Measurements from ENCODE around the gene ANKRD13C. TPM values are rescaled to one million over a fixed set of nuclear protein-coding genes. Genes with fewer than 3 reads are reported as not detected.

The ANKRD13C gene
- total RNA-seq, 1 experiment from 2014 or later = 14.4 TPM

DNA sequence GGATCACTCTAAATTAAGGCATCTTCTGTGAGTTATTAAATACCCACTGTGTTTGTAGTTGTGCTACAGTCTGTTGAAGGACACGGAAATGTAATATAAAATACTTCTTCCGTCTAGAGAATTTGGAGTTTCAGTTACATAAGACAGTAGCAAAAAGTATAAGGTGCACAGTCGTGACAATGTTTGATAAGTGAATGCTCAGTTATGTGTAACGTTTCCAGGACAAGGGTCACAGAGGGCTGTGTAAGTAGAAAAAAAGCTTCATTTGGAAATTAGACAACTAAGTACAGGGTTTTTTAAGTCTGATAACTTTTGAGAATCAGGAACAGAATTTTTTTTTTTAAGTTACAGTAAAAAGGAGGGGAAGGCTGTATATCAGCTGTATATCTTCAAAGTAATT, 105.8 kb downstream of the ANKRD13C start:
- BruUV-seq (replicated peaks) = no TSS peak
- Histone ChIP-seq H3K9me3 (no peaks in the 10 kb centered on the region), H3K4me1 (no peaks in the 10 kb centered on the region), H3K36me3 (ENCODE audit: control insufficient read depth, insufficient read depth, low read length) (no peaks in the 10 kb centered on the region), H3K27me3 (replicated peaks; ENCODE audit: control insufficient read depth, insufficient read depth, low read length) (no peaks in the 10 kb centered on the region), H3K4me3 (ENCODE audit: low read depth, low read length) (no peak overlapping the region)
- TF ChIP-seq, protein P1, sequence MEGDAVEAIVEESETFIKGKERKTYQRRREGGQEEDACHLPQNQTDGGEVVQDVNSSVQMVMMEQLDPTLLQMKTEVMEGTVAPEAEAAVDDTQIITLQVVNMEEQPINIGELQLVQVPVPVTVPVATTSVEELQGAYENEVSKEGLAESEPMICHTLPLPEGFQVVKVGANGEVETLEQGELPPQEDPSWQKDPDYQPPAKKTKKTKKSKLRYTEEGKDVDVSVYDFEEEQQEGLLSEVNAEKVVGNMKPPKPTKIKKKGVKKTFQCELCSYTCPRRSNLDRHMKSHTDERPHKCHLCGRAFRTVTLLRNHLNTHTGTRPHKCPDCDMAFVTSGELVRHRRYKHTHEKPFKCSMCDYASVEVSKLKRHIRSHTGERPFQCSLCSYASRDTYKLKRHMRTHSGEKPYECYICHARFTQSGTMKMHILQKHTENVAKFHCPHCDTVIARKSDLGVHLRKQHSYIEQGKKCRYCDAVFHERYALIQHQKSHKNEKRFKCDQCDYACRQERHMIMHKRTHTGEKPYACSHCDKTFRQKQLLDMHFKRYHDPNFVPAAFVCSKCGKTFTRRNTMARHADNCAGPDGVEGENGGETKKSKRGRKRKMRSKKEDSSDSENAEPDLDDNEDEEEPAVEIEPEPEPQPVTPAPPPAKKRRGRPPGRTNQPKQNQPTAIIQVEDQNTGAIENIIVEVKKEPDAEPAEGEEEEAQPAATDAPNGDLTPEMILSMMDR (IDR thresholded peaks at IDR 0.05; ENCODE audit: insufficient read depth in 1 of 2, low read depth in 1 of 2, low read length in 1 of 2, severe bottlenecking in 1 of 2, unreplicated experiment in 1 of 2) = no peak
- Mint-ChIP-seq H3K36me3 (ENCODE audit: insufficient read depth, unreplicated experiment) (peaks cover 62% of the 10 kb centered on the region), H3K4me3 (ENCODE audit: unreplicated experiment) (no peak overlapping the region), H3K9me3 (ENCODE audit: unreplicated experiment) (no peaks in the 10 kb centered on the region), H3K4me1 (ENCODE audit: low read depth, unreplicated experiment) (peaks cover 9% of the 10 kb centered on the region), H3K27ac (ENCODE audit: unreplicated experiment) (no peak overlapping the region), H3K27me3 (ENCODE audit: insufficient read depth, unreplicated experiment) (no peaks in the 10 kb centered on the region)
- ChIA-PET POLR2A (no interaction called here), CTCF (no interaction called here)
- DNase-seq = no peak
- intact Hi-C loops (cut with micrococcal nuclease; ENCODE audit: unreplicated experiment) = no loop called here

DNA sequence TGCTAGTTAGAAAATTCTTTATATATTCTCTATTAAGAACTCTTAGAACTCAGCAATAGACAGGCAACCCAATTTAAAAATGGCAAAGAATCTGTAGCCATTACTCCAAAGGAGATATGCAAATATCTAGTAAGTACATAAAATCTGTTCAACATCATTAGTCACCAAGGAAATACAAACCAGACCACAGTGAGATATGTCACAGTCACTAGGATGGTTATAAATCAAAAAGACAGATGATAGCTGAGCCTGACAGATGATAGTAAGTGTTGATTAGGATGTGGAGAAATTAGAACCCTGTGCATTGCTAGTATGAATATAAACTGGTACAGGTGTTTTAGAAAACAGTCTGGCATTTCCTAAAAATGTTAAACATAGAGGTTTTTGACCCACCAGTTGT, 106.8 kb downstream of the ANKRD13C start:
- Mint-ChIP-seq H3K27ac (ENCODE audit: unreplicated experiment) (no peak overlapping the region), H3K36me3 (ENCODE audit: insufficient read depth, unreplicated experiment) (peaks cover 72% of the 10 kb centered on the region), H3K4me1 (ENCODE audit: low read depth, unreplicated experiment) (peaks cover 9% of the 10 kb centered on the region), H3K27me3 (ENCODE audit: insufficient read depth, unreplicated experiment) (no peaks in the 10 kb centered on the region), H3K4me3 (ENCODE audit: unreplicated experiment) (no peak overlapping the region), H3K9me3 (ENCODE audit: unreplicated experiment) (no peaks in the 10 kb centered on the region)
- Histone ChIP-seq H3K27me3 (replicated peaks; ENCODE audit: control insufficient read depth, insufficient read depth, low read length) (no peaks in the 10 kb centered on the region), H3K4me1 (no peaks in the 10 kb centered on the region), H3K9me3 (no peaks in the 10 kb centered on the region), H3K4me3 (ENCODE audit: low read depth, low read length) (no peak overlapping the region), H3K36me3 (ENCODE audit: control insufficient read depth, insufficient read depth, low read length) (no peaks in the 10 kb centered on the region)
- no TSS peak for BruUV-seq (replicated peaks)
- POLR2A ChIA-PET = no interaction called here
- CTCF ChIA-PET = no interaction called here
- no peak for DNase-seq
- intact Hi-C loops (cut with micrococcal nuclease; ENCODE audit: unreplicated experiment) = no loop called here
- TF ChIP-seq, protein P1 (IDR thresholded peaks at IDR 0.05; ENCODE audit: insufficient read depth in 1 of 2, low read depth in 1 of 2, low read length in 1 of 2, severe bottlenecking in 1 of 2, unreplicated experiment in 1 of 2) = no peak

DNA sequence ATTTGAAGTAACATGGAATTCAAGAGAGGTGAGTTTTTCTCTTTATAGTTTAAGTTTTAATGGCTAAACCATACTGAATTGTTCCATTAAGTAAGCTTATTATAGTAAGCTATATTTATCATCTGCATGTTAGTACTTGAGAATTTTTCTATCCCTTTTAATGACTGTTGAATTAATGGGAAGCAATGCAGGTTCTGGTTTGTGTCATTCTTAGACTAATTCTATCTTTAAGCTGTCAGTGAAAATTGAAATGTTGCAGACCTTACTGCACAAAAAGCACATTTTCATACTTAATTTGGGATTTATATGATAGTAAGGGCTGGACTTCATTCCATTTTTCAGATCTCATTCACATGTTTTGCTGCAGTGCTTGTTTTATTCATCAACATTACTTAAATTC, 107.4 kb downstream of the ANKRD13C start:
- H3K27me3 ChIP-seq (replicated peaks; ENCODE audit: control insufficient read depth, insufficient read depth, low read length) = no peaks in the 10 kb centered on the region
- no peak for DNase-seq
- CTCF ChIA-PET = no interaction called here
- TF ChIP-seq, protein P1 (IDR thresholded peaks at IDR 0.05; ENCODE audit: insufficient read depth in 1 of 2, low read depth in 1 of 2, low read length in 1 of 2, severe bottlenecking in 1 of 2, unreplicated experiment in 1 of 2) = no peak
- POLR2A ChIA-PET = no interaction called here
- Mint-ChIP-seq H3K4me3 (ENCODE audit: unreplicated experiment) (no peak overlapping the region), H3K27me3 (ENCODE audit: insufficient read depth, unreplicated experiment) (no peaks in the 10 kb centered on the region), H3K4me1 (ENCODE audit: low read depth, unreplicated experiment) (peaks cover 9% of the 10 kb centered on the region), H3K36me3 (ENCODE audit: insufficient read depth, unreplicated experiment) (peaks cover 78% of the 10 kb centered on the region), H3K9me3 (ENCODE audit: unreplicated experiment) (no peaks in the 10 kb centered on the region), H3K27ac (ENCODE audit: unreplicated experiment) (no peak overlapping the region)
- no peaks in the 10 kb centered on the region for H3K36me3 ChIP-seq (ENCODE audit: control insufficient read depth, insufficient read depth, low read length)
- no TSS peak for BruUV-seq (replicated peaks)
- no peaks in the 10 kb centered on the region for H3K4me1 ChIP-seq
- no peaks in the 10 kb centered on the region for H3K9me3 ChIP-seq
- intact Hi-C loops (cut with micrococcal nuclease; ENCODE audit: unreplicated experiment) = no loop called here
- no peak overlapping the region for H3K4me3 ChIP-seq (ENCODE audit: low read depth, low read length)

All from Caco-2 (cell line).